CD1c-positive myeloid dendritic cell (primary cell): ENCODE measurements around the gene DKK3.

Experiments
- DNase-seq: peaks from one replicate; pipeline ENCODE4 v3.0.0-alpha.2; 2016; ENCODE audit errors: extremely low spot score

The DKK3 gene

GRCh38 chr11:11982975-11983374, 25.5 kb downstream of the DKK3 start:
- no peak for DNase-seq

GRCh38 chr11:11982461-11982860, 26.0 kb downstream of the DKK3 start:
- no peak for DNase-seq

DNA sequence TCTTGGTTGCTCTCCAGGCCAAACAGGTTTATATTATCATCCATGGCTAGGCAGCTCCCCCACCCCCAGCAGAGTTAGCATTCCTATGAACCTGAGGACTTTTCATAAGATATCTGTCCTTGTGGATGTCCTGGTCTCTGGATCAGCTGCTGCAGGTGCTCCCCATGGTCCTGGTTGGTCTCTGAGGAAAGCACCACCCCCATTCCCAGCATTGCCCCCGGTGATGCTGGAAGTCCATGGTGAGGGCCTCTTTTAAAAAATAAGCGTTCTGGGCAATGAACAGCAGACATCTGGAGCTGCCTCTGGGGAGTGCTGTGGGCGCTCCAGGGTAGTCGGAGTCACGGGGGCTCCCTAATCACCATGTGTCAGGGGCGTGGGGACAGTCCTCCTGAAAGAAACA, 26.6 kb downstream of the DKK3 start:
- DNase-seq = no peak

DNA sequence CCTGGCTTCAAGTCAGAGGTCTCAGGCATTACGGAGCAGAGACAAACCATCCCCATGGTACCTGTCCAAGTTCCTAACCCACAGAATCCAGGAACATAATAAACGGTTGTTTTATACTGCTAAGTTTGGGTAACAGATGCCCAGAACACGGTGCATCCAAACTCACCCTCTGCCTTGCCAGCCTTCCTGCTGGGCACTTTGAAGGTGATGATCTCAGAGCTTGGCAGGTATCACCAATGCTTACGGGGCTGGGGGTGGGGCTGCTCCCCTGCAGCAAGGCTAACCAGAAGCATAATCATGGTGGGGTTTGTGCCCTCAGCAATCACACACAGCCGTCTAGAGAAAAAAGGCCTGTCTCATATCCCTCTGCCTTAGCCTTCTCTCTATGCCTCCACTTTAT, 27.1 kb downstream of the DKK3 start:
- no peak for DNase-seq

DNA sequence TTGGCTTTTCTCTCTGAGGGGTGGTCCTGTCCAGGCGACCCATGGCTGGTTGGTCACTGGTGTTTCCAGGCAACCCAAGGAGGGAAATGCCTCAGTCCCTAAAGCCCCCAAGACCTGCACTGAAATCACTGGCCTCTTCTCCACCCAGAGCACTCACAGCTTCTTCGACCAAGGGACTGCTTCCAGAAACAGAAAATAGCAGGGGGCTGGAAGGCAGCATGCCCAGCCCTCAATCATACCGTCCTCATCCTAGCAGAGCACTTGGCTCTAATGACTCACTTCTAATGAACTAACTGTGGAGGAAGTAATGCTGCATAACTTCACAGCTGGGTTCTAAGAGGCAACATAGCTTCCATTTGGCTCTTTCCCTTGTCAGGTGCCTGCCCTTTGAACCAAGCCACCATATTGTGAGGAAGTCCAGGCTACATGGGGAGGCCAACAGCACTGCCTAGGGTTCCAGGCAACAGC, 27.6 kb downstream of the DKK3 start:
- DNase-seq = no peak

GRCh38 chr11:11980200-11980599, 28.2 kb downstream of the DKK3 start:
- no peak for DNase-seq

GRCh38 chr11:11979488-11980117, 28.8 kb downstream of the DKK3 start:
- no peak for DNase-seq

DNA sequence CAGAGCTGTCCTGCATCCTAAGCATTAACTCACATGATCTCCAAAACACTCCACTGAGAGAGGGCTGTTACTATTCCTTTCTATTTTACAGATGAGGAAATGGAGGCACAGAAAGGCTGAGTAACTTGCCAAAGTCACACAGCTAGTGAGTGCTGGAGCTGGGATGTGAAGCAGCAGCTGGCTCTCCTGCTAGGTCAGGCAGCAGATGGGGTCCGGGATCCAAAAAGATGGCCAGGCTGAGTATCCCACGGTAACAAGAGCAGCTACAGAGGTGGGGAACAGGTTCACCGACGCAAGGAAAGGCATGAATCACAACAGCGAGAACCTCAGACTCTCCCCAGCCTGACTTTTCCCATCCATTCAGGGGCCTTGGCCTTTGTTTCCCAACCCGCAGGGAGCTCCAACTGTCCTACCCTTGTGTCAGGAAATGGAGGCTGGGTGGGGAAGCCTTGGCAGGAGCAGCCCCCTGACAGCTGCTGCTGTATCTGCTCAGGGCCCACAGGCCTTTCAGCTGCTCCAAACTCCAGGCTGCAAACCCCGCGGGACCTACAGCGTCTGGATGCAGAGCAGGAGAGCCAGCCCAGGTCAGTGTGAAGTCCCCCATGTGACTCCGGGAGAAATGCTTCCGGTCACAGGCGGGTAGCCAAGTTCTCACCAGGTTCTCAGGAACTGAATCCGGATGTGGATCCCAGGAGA, 29.5 kb downstream of the DKK3 start:
- no peak for DNase-seq

GRCh38 chr11:11978098-11978637, 30.3 kb downstream of the DKK3 start:
- DNase-seq = no peak

GRCh38 chr11:11977206-11977938, 31.1 kb downstream of the DKK3 start:
- DNase-seq = no peak

- DNase-seq = no peak
Measured at GRCh38 chr11:11976481-11977127, 31.8 kb downstream of the DKK3 start.

GRCh38 chr11:11975201-11976092, 33.0 kb downstream of the DKK3 start:
- no peak for DNase-seq

GRCh38 chr11:11973866-11974265, 34.6 kb downstream of the DKK3 start:
- no peak for DNase-seq

DNA sequence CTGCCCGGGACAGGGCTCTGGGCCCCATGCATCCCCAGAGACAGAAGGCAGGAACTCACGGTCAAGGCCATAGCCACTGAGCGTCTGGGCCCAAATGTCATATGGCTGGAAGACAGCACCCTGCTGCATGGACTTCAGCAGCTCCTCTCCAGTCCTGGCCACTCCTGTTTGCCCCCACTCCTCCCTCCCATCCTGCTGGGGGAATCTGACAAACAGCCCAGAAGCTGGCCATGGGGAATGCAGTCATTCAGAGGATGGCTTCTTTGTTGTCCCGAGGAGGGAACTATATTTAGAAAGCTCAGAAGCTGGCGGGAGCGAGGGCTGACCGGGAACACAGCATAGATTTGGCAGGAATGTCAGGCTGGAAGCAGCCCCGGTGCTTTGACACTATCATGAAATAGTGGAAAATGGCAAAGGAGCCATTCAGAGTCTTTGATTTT, 35.0 kb downstream of the DKK3 start:
- DNase-seq = no peak

- DNase-seq = no peak
Measured at GRCh38 chr11:11972730-11973341, 35.6 kb downstream of the DKK3 start.

DNA sequence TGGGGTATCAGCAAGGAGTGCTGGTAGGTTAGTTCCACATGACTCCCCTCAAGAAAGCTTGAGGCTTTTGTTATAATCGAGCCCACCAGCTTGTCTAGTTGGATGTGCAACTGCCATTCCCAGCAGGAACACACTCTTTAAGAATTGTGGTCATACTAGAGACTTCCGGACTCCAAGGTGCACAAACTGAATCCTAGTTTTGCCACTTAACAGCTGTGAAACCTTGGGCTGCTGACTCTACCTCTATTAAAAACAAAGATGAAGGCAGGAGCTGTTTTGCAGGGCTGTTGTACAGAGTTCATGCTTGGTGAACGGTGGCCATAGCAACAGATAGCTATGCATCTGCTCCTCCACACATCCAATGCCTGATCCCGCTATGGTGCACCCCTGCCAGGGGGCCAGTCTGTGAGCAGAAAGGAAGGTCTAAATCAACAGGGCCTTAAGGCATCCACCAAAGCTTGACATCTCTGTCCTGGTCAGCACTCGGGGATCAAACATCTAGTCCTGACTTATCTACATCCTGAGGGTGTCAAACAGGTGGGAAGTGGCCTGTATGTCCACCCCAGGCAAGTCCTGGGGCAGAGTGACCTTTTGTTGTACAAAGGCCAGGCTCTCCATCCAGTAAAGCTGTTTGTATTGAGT, 36.4 kb downstream of the DKK3 start:
- DNase-seq = no peak

GRCh38 chr11:11970556-11970955, 37.9 kb downstream of the DKK3 start:
- DNase-seq = no peak

DNA sequence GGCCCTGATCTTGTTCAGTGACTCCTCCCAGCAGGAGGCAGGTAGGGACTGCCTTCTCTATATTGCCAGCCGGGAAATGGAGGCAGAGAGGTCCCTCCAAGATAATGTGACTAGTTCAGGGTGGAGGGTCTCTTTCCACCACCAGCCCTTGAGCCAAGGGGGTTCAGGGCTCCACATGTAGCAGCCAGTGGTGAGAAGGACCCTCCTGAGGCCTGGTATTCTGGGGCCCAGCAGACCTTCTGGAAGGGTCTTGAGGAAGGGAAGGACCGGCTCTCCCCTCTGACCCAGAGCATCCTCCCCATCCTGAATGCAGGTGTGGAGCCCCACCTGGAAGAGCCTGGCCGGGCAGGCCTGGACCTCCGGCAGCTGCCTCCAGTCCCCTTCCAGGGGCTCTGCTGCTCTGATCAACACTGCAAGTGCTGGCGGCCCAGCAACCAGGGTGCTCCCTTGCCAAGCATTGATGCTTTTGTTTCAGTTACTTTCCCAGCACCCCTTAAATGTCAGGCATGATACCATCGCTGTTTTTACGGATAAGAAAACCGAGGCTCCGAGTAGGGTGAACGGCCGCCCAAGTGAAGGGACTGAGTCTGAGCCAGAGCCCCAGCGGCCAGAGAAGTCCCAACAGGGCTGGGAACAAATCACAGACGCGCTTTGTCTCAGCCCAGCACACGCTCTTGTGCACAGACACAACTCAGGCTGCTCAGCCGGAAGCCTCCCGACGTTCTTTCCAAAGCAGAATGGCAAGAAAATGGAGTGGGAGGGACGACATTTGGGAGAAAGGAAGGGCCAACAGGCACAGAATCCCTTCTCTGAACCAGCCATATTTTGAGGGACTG, 38.8 kb downstream of the DKK3 start:
- no peak for DNase-seq
